HepG2 (cell line): ENCODE results near the gene NTM.
"Not testable (repeated sequence)": the region's sequence is repeated elsewhere in the genome, so short reads cannot be mapped to it uniquely, and the experiment has no call there.

ENCODE experiments used
- CTCF ChIP-seq: sonication (generic); formaldehyde crosslinking; IDR thresholded peaks from 2 replicates; pipeline ENCODE4 v1.5.0; 2020; ENCODE audit warnings: mild to moderate bottlenecking, missing genetic modification reagents, moderate library complexity
- GATAD1 ChIP-seq: IDR thresholded peaks from 2 replicates; pipeline ENCODE4 v1.6.1; 2016; ENCODE audit warnings: missing genetic modification reagents, missing compliant biosample characterization
- HCFC1 ChIP-seq: fragments of 150-350 bp; IDR thresholded peaks from 2 replicates; pipeline ENCODE4 v1.6.1; 2014; ENCODE audit warnings: low read depth, low read length
- ONECUT2 ChIP-seq: sonication (generic); formaldehyde crosslinking; IDR thresholded peaks from 2 replicates; pipeline ENCODE4 v1.4.0; 2020; ENCODE audit warnings: missing genetic modification reagents
- RERE ChIP-seq: IDR thresholded peaks from 2 replicates; pipeline ENCODE4 v1.6.1; 2016; ENCODE audit warnings: low read depth, missing genetic modification reagents, missing compliant biosample characterization
- RFX1 ChIP-seq: fragments of 450-650 bp; IDR thresholded peaks from 2 replicates; pipeline ENCODE4 v1.6.1; 2017
- SMARCC2 ChIP-seq: fragments of 450-650 bp; IDR thresholded peaks from 2 replicates; pipeline ENCODE4 v1.6.1; 2017; ENCODE audit warnings: antibody characterized with exemption, mild to moderate bottlenecking
- SRSF9 ChIP-seq: fragments of 200-400 bp; formaldehyde crosslinking; IDR thresholded peaks from 2 replicates; pipeline ENCODE4 v1.6.1; 2018; ENCODE audit warnings: borderline replicate concordance, mild to moderate bottlenecking, low read depth, low read length; ENCODE audit not compliant: insufficient read depth, poor library complexity, severe bottlenecking
- ZBTB33 ChIP-seq: sonication (generic); formaldehyde crosslinking; IDR thresholded peaks from 2 replicates; pipeline ENCODE4 v1.4.0; 2020; ENCODE audit warnings: missing genetic modification reagents
- ZNF274 ChIP-seq: sonication (generic); formaldehyde crosslinking; IDR thresholded peaks from 2 replicates; pipeline ENCODE4 v1.5.1; 2020; ENCODE audit warnings: mild to moderate bottlenecking, missing genetic modification reagents
- ZNF605 ChIP-seq: sonication (generic); formaldehyde crosslinking; IDR thresholded peaks from 2 replicates; pipeline ENCODE4 v1.8.0; 2022; ENCODE audit warnings: mild to moderate bottlenecking, missing genetic modification reagents

- not testable (repeated sequence) for TF ChIP-seq CTCF (CRISPR knock-in tag); ZNF605 (CRISPR knock-in tag); ZBTB33; SRSF9; GATAD1; SMARCC2; RERE (CRISPR knock-in tag); ONECUT2 (CRISPR knock-in tag); RFX1; ZNF274 (CRISPR knock-in tag); HCFC1
Observed at GRCh38 chr11:132069593-132069992, 699.2 kb downstream of the NTM start.
